ENCODE results near the gene NLRP14.

- TF ChIP-seq CTCF (IDR thresholded peaks at IDR 0.05 in 4 of 5, conservative IDR thresholded peaks at IDR 0.05 in 1 of 5) = no peak
- no peak for TF ChIP-seq POLR2A (IDR thresholded peaks at IDR 0.05)
Observed at GRCh38 chr11:7016011-7016410, 4.3 kb upstream of the NLRP14 start.
